Transverse colon (tissue), 4 donors: Measurements from ENCODE around the gene STK17B. TPM values are rescaled to one million over a fixed set of nuclear protein-coding genes. Genes with fewer than 3 reads are reported as not detected.

Experiments
- DNase-seq: peaks from one replicate; pipeline ENCODE4 v3.0.0-alpha.2; 2019
- H3K27ac ChIP-seq, 4 donors: fragments of 200-600 bp; sonication (generic); 2 replicates each; pipeline ENCODE4 v1.5.1; 2016 to 2018; ENCODE audit warnings: inconsistent platforms in 4 of 4
- H3K27me3 ChIP-seq: fragments of 200-600 bp; sonication (generic); 2 replicates; pipeline ENCODE4 v1.5.1; 2017; ENCODE audit warnings: inconsistent platforms
- H3K36me3 ChIP-seq, 4 donors: fragments of 200-600 bp; sonication (generic); 2 replicates each; pipeline ENCODE4 v1.5.1; 2017 to 2019; ENCODE audit warnings: inconsistent platforms in 4 of 4
- H3K4me1 ChIP-seq, 4 donors: fragments of 200-600 bp; sonication (generic); 2 replicates each; pipeline ENCODE4 v1.5.1; 2017 to 2020; ENCODE audit warnings: inconsistent platforms in 4 of 4
- H3K4me3 ChIP-seq, 4 donors: fragments of 200-600 bp; sonication (generic); 1 replicate in 1 of 4; 2 replicates in 3 of 4; pipeline versions ENCODE4 v1.5.1 to v1.6.1; 2017 to 2019; ENCODE audit warnings: inconsistent platforms in 4 of 4
- H3K9me3 ChIP-seq, 2 donors: fragments of 200-600 bp; sonication (generic); 2 replicates each; pipeline ENCODE4 v1.5.1; 2017 to 2019; ENCODE audit warnings: inconsistent platforms in 2 of 2
- EP300 ChIP-seq: sonication (generic); formaldehyde crosslinking; IDR thresholded peaks from one replicate; pipeline ENCODE4 v1.6.1; 2017; ENCODE audit warnings: antibody characterized with exemption, low read depth
- POLR2A ChIP-seq: fragments of 450-650 bp; IDR thresholded peaks from one replicate; pipeline ENCODE4 v1.6.1; 2016; ENCODE audit warnings: antibody characterized with exemption, mild to moderate bottlenecking, moderate library complexity
- POLR2AphosphoS5 ChIP-seq, 3 donors: sonication (generic); formaldehyde crosslinking; IDR thresholded peaks; one replicate each; pipeline ENCODE4 v1.6.1; 2016; ENCODE audit warnings: antibody characterized with exemption in 3 of 3
- WGBS, 2 donors: methylation state at CpG; one replicate each; pipeline ENCODE4 v1.1.5; 2018; ENCODE audit warnings: low coverage in 1 of 2; 5-methylcytosine and 5-hydroxymethylcytosine counted together
- in situ Hi-C, 4 donors: fragments of 200-750 bp; cut with MboI; loops; one replicate each; pipeline versions ENCODE4 v1.15.0 to v1.15.1; 2017; ENCODE audit warnings: low sequenced_read_pairs in 3 of 4, low pct_ligation_motif_present in 1 of 4, low pct_unique_long_range_greater_than_20kb in 1 of 4
- intact Hi-C: fragments of 100-400 bp; cut with DNase I; formaldehyde crosslinking; loops from one replicate; pipeline ENCODE4 v1.15.1; 2023; ENCODE audit warnings: low total_unique reads
- total RNA-seq, 4 donors: library from RNA; depleted of rRNA; stranded (reverse); fragments of >200 nt; gene quantifications; one replicate each; pipeline ENCODE4 v1.1.0, GENCODE V29; 2016
- TF ChIP-seq, protein P1 (sequence below), 5 experiments: fragments of 200-600 bp in 3 of 5; fragments of 450-650 bp in 2 of 5; sonication (generic) in 3 of 5; IDR thresholded peaks; 1 replicate in 2 of 5; 2 replicates in 3 of 5; pipeline ENCODE4 v1.5.1; 2016 to 2017; ENCODE audit warnings: antibody characterized with exemption in 5 of 5, inconsistent platforms in 3 of 5, mild to moderate bottlenecking in 2 of 5, moderate library complexity in 1 of 5

Gene STK17B
- total RNA-seq, 4 donors from 2014 or later, result 16.7 to 80.3 (median 67.3) TPM

- Histone ChIP-seq H3K9me3 (no peaks in the 10 kb centered on the region), H3K36me3 (no peaks in the 10 kb centered on the region), H3K27ac (no peak overlapping the region), H3K4me3 (no peak overlapping the region), H3K27me3 (no peaks in the 10 kb centered on the region), H3K4me1 (no peaks in the 10 kb centered on the region)
- in situ Hi-C loops (loop anchor here in 1 of 4 donors (25.0 kb wide), 1 partner anchor 342 kb away; no protein-coding TSS in a partner anchor), intact Hi-C loops (no loop called here)
- TF ChIP-seq EP300, result no peak
- TF ChIP-seq, protein P1, sequence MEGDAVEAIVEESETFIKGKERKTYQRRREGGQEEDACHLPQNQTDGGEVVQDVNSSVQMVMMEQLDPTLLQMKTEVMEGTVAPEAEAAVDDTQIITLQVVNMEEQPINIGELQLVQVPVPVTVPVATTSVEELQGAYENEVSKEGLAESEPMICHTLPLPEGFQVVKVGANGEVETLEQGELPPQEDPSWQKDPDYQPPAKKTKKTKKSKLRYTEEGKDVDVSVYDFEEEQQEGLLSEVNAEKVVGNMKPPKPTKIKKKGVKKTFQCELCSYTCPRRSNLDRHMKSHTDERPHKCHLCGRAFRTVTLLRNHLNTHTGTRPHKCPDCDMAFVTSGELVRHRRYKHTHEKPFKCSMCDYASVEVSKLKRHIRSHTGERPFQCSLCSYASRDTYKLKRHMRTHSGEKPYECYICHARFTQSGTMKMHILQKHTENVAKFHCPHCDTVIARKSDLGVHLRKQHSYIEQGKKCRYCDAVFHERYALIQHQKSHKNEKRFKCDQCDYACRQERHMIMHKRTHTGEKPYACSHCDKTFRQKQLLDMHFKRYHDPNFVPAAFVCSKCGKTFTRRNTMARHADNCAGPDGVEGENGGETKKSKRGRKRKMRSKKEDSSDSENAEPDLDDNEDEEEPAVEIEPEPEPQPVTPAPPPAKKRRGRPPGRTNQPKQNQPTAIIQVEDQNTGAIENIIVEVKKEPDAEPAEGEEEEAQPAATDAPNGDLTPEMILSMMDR (IDR thresholded peaks at IDR 0.05), result no peak
- TF ChIP-seq POLR2AphosphoS5 (IDR thresholded peaks at IDR 0.05), result no peak
- TF ChIP-seq POLR2A, result no peak
- WGBS, 2 donors, result 86 to 87% methylated on average over 1 to 3 of the region's 3 CpGs
- no peak for DNase-seq
Measured at GRCh38 chr2:196119926-196120325, 51.5 kb downstream of the STK17B start.

DNA sequence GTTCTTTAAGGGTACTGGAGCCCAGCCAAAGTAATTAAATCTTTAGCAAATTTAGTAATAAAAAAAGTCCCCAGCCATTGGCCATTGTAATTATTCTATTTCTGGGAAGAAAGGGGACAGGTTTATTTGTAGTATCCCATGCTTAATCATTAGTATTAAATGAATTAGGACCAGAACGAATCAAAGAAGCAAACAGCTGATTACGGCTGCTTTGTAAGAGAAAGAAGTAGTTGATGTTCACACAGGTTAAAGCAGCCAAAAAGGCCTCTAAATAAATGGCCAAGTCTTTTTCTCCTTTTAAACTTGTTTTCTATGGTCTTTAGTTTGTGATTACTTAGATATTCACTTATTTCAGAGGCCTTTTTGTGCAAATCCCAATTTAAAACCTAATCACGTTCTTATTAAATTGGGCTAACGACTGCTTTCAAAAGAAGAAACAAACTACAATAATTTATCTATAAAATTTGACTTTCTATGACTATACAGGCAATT is 54.1 kb downstream of the STK17B start:
- H3K36me3 ChIP-seq, result no peaks in the 10 kb centered on the region
- WGBS, 2 donors, result 87 to 91% methylated on average over 4 of the region's 4 CpGs
- H3K9me3 ChIP-seq, result no peaks in the 10 kb centered on the region
- intact Hi-C loops (no loop called here), in situ Hi-C loops (loop anchor here in 1 of 4 donors (25.0 kb wide), 1 partner anchor 345 kb away; no protein-coding TSS in a partner anchor)
- peaks cover 0 to 3% (median 0%) of the 10 kb centered on the region in 4 donors for H3K4me1 ChIP-seq
- TF ChIP-seq EP300, result no peak
- TF ChIP-seq POLR2AphosphoS5 (IDR thresholded peaks at IDR 0.05), result no peak
- no peak for TF ChIP-seq POLR2A
- TF ChIP-seq, protein P1 (IDR thresholded peaks at IDR 0.05), result no peak
- H3K27ac ChIP-seq, result no peak overlapping the region
- no peaks in the 10 kb centered on the region for H3K27me3 ChIP-seq
- no peak for DNase-seq
- no peak overlapping the region for H3K4me3 ChIP-seq

DNA sequence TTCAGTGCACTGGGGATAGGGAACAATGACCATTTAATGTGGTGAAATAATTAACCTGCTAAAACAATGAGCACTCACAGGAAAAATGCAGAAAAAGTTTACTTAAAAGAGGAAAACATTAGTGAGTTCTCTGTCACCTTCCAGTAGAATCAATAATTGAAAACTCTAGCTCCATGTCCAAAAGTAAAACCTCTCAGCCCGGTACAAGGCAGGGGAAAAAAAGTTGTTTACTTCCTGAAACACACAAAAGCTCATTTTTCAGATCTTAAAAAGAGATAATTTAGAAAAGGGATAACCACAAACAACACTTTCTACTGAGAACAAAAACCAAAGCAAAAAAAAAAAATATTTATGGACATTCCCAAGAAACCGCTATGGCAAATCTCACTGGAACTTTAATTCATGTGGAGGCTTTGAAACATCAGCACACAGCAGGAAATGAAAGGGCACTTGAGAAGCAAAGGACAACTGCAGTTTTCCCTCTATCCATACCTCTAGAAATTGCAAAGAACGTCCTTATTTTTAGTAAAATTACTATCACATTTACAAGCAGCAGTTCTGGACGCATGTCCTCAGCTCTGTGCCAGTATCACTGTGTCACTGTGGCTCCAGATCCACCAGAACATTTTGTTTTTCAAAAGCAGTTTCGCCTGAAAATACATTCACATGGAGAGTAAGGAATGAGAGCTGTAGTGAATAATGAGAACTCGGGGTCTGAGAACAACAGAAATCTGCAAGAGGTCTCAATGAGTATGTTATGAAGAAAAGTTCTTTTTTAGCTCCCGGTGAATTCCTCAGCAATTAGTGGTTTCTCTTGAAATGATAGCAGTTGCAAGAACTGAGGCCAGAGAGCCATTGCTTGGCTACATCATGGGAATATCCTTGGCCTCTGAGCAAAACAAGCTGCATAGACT is 58.1 kb downstream of the STK17B start:
- H3K27ac ChIP-seq, result no peak overlapping the region
- intact Hi-C loops, result no loop called here
- 64 to 68% methylated on average over 7 of the region's 7 CpGs for WGBS, 2 donors

More for the DNA sequence above, 58.1 kb downstream of the STK17B start:
- no peaks in the 10 kb centered on the region for H3K9me3 ChIP-seq
- TF ChIP-seq POLR2A (no peak), EP300 (no peak), POLR2AphosphoS5 (IDR thresholded peaks at IDR 0.05) (no peak)
- TF ChIP-seq, protein P1 (IDR thresholded peaks at IDR 0.05), result no peak
- H3K4me1 ChIP-seq, result peaks cover 0 to 3% (median 0%) of the 10 kb centered on the region in 4 donors
- H3K4me3 ChIP-seq, result no peak overlapping the region
- no peak for DNase-seq
- H3K27me3 ChIP-seq, result no peaks in the 10 kb centered on the region
- in situ Hi-C loops, result loop anchor here in 1 of 4 donors (25.0 kb wide), 1 partner anchor 349 kb away; no protein-coding TSS in a partner anchor
- H3K36me3 ChIP-seq, result no peaks in the 10 kb centered on the region
